GM18502 (cell line): ENCODE measurements around the gene CRYGN.

ENCODE experiments used
- ATAC-seq: cut with Tn5 transposase; IDR thresholded peaks from one replicate; pipeline ENCODE4 v1.9.1; 2021; ENCODE audit warnings: mild to moderate bottlenecking; ENCODE audit not compliant: unreplicated experiment, poor library complexity

CRYGN gene

DNA sequence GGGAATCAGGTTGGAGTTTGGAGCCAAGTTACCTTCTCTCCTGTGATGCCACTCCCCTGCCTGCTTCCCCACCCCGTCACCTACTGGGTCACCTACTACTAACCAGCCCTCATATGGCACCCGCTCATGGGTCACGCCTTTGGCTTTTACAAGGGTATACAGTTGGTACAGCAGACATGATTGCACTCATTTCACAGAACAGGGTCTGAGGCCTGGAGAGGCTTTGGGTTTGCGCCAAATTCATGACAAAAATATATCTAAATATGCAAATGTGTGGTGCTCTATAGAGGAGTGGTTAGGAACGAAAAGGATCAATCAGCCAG lies 10.7 kb downstream of the CRYGN start:
- ATAC-seq: no peak

GRCh38 chr7:151428378-151429236 lies 11.3 kb downstream of the CRYGN start:
- ATAC-seq: no peak

GRCh38 chr7:151427705-151428377 lies 12.1 kb downstream of the CRYGN start:
- ATAC-seq: no peak

GRCh38 chr7:151426904-151427704 lies 12.8 kb downstream of the CRYGN start:
- ATAC-seq: no peak

DNA sequence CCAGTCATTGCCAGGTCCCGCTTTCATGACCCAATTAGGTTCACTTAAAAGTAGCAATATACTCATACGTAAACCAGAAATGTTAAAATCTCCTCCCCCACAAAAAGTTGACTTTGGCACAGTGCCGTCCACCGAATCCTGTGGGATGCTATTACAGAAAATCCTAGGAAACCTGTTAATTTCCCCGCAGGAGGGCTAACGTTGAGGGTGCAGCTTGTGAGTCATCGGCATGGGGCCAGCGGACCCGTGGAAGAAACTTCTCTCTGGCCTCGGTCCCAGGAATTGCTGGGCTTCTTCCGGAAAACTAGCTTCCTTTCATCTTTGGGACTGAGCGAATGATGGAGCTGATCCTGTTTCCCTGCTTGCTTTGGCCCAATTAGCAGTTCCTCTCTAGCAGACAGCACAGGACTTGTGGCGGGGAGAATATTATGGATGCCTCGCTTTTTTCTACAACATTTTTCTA lies 13.5 kb downstream of the CRYGN start:
- ATAC-seq: no peak

DNA sequence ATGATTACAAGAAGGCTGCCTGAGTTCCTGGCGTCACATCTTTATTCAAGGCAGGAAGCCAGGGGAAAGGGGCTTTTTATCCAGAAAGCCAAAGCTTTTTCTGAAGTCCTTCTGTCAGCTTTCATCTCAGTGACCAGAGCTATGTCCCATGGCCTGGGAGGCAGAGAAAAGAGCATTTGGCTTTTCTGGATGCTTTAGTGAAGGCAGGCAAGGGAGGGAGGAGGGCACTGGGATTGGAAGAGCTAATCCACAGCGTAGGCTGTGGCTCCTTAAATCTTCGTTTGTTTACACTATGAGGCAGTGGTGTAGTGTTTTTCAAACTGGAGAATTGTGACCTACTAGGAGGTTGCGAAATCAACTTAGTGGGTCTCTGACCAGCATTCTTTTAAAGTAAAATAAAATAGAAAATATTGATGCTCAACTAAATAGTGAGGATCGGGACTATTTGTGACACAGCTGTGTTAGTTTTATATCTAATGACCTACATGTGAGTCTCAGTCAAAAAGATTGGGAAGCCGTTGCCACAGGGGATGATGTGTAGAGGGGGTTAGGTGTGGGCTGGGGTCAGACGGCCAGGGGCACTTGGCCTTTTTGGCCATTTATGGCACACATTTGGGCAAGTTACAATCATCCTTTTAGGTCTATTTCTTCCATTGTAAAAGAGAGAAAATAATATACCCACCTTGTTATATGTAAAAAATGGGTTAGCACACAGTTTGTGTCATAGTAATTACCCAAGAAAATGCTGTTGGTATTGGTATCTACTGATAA lies 14.1 kb downstream of the CRYGN start:
- ATAC-seq: no peak

GRCh38 chr7:151424799-151425198 lies 15.1 kb downstream of the CRYGN start:
- ATAC-seq: no peak

DNA sequence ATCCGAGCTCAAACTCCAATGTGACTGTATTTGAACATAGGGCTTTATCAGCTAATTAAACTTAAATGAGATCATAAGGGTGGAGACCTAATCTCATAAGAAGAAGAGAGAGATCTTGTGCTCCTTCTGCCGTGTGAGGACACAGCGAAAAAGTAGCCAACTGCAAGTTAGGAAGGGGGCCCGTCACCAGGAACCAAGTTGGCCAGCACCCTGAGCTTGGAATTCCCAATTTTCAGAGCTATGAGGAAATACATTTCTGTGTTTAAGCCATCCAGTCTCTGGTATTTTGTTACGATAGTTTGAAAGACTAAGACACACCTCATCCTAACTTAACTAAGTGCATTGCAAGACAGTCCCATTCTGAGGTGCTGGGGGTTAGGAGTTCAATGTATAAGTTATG lies 16.0 kb downstream of the CRYGN start:
- ATAC-seq: no peak

- no peak for ATAC-seq
These were observed 16.7 kb downstream of the CRYGN start for GRCh38 chr7:151423226-151423625.

GRCh38 chr7:151422212-151422611 lies 17.7 kb downstream of the CRYGN start:
- no peak for ATAC-seq

GRCh38 chr7:151420144-151420543 lies 19.8 kb downstream of the CRYGN start:
- ATAC-seq: no peak

GRCh38 chr7:151416941-151417315 lies 23.0 kb downstream of the CRYGN start:
- ATAC-seq: no peak

DNA sequence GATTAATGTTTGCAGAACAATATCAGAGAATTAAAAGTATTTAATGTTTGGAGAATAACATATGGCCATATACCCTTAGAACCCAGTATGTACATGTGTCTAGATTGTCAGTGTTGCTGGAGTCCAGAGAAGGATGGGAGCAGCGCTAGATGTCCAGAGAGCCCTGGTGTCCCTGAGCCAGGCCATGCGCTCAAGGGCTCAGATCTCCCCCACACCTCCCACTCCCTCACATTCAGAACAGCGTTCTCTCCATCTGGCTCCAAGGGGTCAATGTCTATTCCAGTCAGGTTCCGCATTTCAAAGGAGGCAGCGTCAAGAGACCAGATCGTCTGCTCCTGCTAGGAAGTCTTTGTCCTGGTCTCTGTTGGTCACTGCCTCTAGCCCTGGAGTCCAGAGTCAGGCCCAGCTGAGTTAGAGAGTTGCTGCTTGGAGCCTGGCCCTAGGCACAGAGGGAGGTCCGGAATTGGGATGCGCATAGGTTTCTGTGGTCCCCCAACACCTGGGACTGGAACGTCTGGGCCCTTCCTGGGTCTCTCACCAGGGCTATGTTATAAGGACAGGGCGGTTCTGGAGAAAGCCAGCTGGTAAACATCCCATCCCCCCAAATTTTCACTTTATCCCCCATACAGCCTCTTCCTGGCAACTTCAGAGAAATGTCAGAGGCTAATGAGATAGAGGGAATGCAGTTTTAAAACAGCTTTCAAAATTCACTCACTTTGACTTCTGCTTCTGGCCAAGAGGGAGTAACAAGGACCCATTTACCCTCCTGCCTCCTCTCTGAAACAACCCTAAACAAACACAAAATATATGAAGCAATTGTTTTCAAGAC lies 23.6 kb downstream of the CRYGN start:
- ATAC-seq: no peak

DNA sequence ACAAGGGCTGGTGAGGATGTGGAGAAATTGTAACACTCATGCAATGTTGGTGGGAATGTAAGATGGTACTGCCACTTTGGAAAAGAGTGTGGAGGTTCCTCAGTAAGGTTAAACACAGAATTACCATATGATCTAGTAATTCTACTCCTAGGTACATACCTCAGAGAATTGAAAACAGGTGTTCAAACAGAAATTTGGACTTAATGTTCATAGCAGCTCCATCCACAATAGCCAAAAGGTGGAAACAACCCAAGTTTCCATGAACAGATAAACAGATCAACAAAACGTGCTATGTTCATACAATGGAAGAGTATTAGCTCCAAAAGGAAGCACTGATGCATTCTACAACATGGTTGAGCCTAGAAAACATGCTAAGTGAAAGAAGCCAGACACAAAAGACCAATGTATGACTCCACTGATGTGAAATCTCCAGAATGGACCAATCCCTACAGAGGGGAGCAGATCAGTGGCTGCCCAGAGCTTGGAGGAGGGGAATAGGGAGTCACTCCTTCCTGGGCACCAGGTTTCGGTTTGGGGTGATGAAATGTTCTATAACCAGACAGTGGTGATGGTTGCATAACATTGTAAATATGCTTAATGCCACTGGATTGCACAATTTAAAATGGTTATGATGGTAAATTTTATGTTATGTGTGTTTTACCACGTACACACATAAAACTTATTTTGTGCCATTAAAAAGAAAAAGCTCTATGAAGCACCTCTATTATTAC lies 24.4 kb downstream of the CRYGN start:
- no peak for ATAC-seq

DNA sequence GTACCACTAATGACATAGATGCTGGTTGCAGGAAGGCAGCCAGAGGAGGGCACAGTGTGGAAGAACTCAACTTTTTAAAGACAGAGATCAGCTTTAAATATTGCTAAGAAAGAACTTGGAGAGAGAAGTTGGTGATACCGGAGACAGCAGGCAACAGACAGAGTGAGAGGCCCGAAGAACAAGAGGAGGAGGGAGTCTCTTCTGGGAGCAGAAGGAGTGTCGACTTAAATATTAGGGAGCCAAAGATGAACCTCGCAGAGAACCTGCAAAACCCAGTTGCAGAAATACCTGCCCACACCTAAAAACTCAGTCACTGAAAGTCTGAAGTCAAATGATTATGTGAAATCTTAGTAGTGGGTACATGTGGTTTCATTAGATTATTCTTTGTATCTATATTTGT lies 26.7 kb downstream of the CRYGN start:
- no peak for ATAC-seq

DNA sequence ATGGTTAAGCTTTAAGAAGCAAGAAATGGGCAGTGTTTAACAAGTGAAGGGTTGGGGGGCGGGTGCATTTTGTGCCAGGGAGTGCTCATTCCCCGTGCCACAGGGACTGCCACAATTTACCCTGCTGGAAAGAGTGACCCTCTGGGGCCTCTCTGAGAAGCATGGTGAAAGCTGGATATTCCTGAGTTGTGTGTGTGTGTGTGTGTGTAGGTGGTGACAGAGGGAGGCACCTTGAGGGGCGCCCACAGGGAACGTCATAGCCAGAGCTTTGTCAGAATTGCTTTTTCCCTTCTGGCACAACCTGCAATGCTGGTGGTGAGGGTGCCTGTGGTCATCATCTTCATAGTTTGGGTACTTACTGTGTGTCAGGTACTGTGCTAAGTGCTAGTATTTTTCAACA lies 27.6 kb downstream of the CRYGN start:
- ATAC-seq: no peak

DNA sequence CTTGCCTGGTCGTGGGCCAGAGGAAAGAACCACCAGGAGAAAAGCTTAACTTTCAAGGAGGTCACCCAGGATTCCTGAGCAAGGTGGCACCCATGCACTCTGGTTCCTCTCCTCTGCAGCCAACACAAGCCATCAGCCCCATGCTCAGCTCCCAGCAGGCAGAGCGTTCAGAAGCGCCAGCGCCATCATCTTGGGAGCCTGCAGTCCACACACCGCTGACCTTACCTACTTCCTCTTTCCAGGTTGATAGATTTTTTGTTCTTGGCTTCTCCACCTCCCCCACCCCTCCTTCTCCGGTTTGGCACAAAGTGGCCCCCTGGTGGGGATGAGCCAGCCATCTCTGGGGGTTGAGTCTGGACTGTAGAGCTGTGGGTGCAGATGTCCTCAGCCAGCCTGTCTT lies 28.4 kb downstream of the CRYGN start:
- no peak for ATAC-seq

- ATAC-seq: no peak
These were observed 29.2 kb downstream of the CRYGN start for GRCh38 chr7:151410405-151411390.
